VCaP (cell line): Measurements from ENCODE around the gene CACNB2.

Source experiments
- H3K27ac ChIP-seq: fragments of 450-650 bp; 2 replicates; pipeline ENCODE4 v1.5.1; 2017
- CTCF ChIP-seq: fragments of 450-650 bp; conservative IDR thresholded peaks from 2 replicates; pipeline ENCODE4 v1.5.1; 2017; ENCODE audit warnings: mild to moderate bottlenecking, moderate library complexity

CACNB2 gene

GRCh38 chr10:18102404-18102803 lies 37.8 kb upstream of the CACNB2 start:
- no peak overlapping the region for H3K27ac ChIP-seq

GRCh38 chr10:18104223-18104872 lies 35.9 kb upstream of the CACNB2 start:
- no peak overlapping the region for H3K27ac ChIP-seq
- TF ChIP-seq CTCF: peak; percentile 78

More at GRCh38 chr10:18102404-18102803, 37.8 kb upstream of the CACNB2 start:
- no peak for TF ChIP-seq CTCF

GRCh38 chr10:18109341-18109870 lies 30.8 kb upstream of the CACNB2 start:
- no peak for TF ChIP-seq CTCF

GRCh38 chr10:18113881-18114280 lies 26.3 kb upstream of the CACNB2 start:
- TF ChIP-seq CTCF: no peak

More at GRCh38 chr10:18109341-18109870, 30.8 kb upstream of the CACNB2 start:
- no peak overlapping the region for H3K27ac ChIP-seq

GRCh38 chr10:18117276-18117675 lies 22.9 kb upstream of the CACNB2 start:
- H3K27ac ChIP-seq: no peak overlapping the region
- TF ChIP-seq CTCF: no peak

More at GRCh38 chr10:18113881-18114280, 26.3 kb upstream of the CACNB2 start:
- no peak overlapping the region for H3K27ac ChIP-seq

GRCh38 chr10:18122753-18123152 lies 17.5 kb upstream of the CACNB2 start:
- no peak for TF ChIP-seq CTCF
- no peak overlapping the region for H3K27ac ChIP-seq

GRCh38 chr10:18133046-18133445 lies 7.2 kb upstream of the CACNB2 start:
- TF ChIP-seq CTCF: no peak

More at GRCh38 chr10:18133046-18133445, 7.2 kb upstream of the CACNB2 start:
- no peak overlapping the region for H3K27ac ChIP-seq
